Body of pancreas (tissue), 4 donors: Measurements from ENCODE around the gene PRR7. TPM values are rescaled to one million over a fixed set of nuclear protein-coding genes. Genes with fewer than 3 reads are reported as not detected.
A peak's percentile ranks its signal among the peaks of the same experiment; 100 is the strongest.

Source experiments
- ATAC-seq: fragments of 150-250 bp; one replicate; pipeline ENCODE4 v1.9.1; 2016
- DNase-seq, 4 donors: peaks; one replicate each; pipeline ENCODE4 v3.0.0-alpha.2; 2019
- H3K27ac ChIP-seq, 4 donors: fragments of 200-600 bp; sonication (generic); 1 replicate in 3 of 4; 2 replicates in 1 of 4; pipeline versions ENCODE4 v1.5.1 to v1.6.1; 2016 to 2019; ENCODE audit warnings: mild to moderate bottlenecking in 1 of 4, mixed read lengths in 1 of 4, moderate library complexity in 1 of 4
- H3K27me3 ChIP-seq, 2 donors: fragments of 200-600 bp; sonication (generic); one replicate each; pipeline ENCODE4 v1.6.0; 2016; ENCODE audit warnings: mild to moderate bottlenecking in 1 of 2
- H3K36me3 ChIP-seq, 2 donors: fragments of 200-600 bp; sonication (generic); replicated peaks in 1 of 2; 2 replicates each; pipeline ENCODE4 v1.5.1; 2016; ENCODE audit warnings: low read depth in 2 of 2; ENCODE audit not compliant: insufficient read depth in 1 of 2
- H3K4me1 ChIP-seq: fragments of 200-600 bp; sonication (generic); one replicate; pipeline ENCODE4 v1.6.0; 2016
- H3K4me3 ChIP-seq, 2 donors: fragments of 200-600 bp; sonication (generic); 1 replicate in 1 of 2; 2 replicates in 1 of 2; pipeline ENCODE4 v1.5.1; 2016 to 2019
- H3K9me3 ChIP-seq, 3 donors: fragments of 200-600 bp; sonication (generic); 1 replicate in 2 of 3; 2 replicates in 1 of 3; pipeline ENCODE4 v1.5.1; 2016
- CTCF ChIP-seq, 7 experiments: fragments of 450-650 bp in 4 of 7; fragments of 200-600 bp in 3 of 7; sonication (generic) in 3 of 7; IDR thresholded peaks; one replicate each; pipeline ENCODE4 v1.5.1; 2016 to 2019; ENCODE audit warnings: antibody characterized with exemption in 7 of 7
- POLR2A ChIP-seq, 3 donors: fragments of 450-650 bp; IDR thresholded peaks; one replicate each; pipeline ENCODE4 v1.6.1; 2016; ENCODE audit warnings: antibody characterized with exemption in 3 of 3, mild to moderate bottlenecking in 2 of 3
- WGBS, 2 donors: methylation state at CpG; one replicate each; pipeline ENCODE4 v1.1.5; 2017; 5-methylcytosine and 5-hydroxymethylcytosine counted together
- intact Hi-C: fragments of 100-400 bp; cut with DNase I; formaldehyde crosslinking; loops from one replicate; pipeline ENCODE4 v1.15.1; 2023
- total RNA-seq, 2 donors: library from RNA; depleted of rRNA; stranded (reverse); fragments of >200 nt; gene quantifications; one replicate each; pipeline ENCODE4 v1.1.0, GENCODE V29; 2016

PRR7 gene
- total RNA-seq, 2 donors from 2014 or later = 0.78 to 1.3 TPM

- Histone ChIP-seq H3K4me1 (no peaks in the 10 kb centered on the region), H3K27me3 (no peaks in the 10 kb centered on the region), H3K27ac (no peak overlapping the region), H3K4me3 (no peak overlapping the region), H3K9me3 (no peaks in the 10 kb centered on the region), H3K36me3 (peaks cover 0 to 7% of the 10 kb centered on the region in 2 donors)
- TF ChIP-seq CTCF (IDR thresholded peaks at IDR 0.05) (no peak), POLR2A (IDR thresholded peaks at IDR 0.05) (no peak)
- intact Hi-C loops = no loop called here
- WGBS, 2 donors = 79 to 91% methylated on average over 7 to 24 of the region's 24 CpGs
- DNase-seq = no peak
- no peak for ATAC-seq
These were observed 6.2 kb upstream of the PRR7 start for GRCh38 chr5:177440211-177440989.

- 84 to 92% methylated on average over 15 to 22 of the region's 26 CpGs for WGBS, 2 donors
- peaks cover 0 to 4% of the 10 kb centered on the region in 2 donors for H3K36me3 ChIP-seq
- no peak for DNase-seq
These were observed 5.4 kb upstream of the PRR7 start for GRCh38 chr5:177440990-177441780.

GRCh38 chr5:177442066-177442826 is 4.4 kb upstream of the PRR7 start:
- 90 to 95% methylated on average over 19 to 20 of the region's 20 CpGs for WGBS, 2 donors
- Histone ChIP-seq H3K27me3 (no peaks in the 10 kb centered on the region), H3K4me1 (peaks cover 14% of the 10 kb centered on the region), H3K36me3 (peaks cover 0 to 2% of the 10 kb centered on the region in 2 donors), H3K9me3 (no peaks in the 10 kb centered on the region), H3K27ac (no peak overlapping the region), H3K4me3 (no peak overlapping the region)
- DNase-seq (no peak), ATAC-seq (no peak)
- no peak for TF ChIP-seq POLR2A (IDR thresholded peaks at IDR 0.05)
- TF ChIP-seq CTCF (IDR thresholded peaks at IDR 0.05) = no peak
- intact Hi-C loops = no loop called here

More at GRCh38 chr5:177440990-177441780, 5.4 kb upstream of the PRR7 start:
- intact Hi-C loops = no loop called here
- TF ChIP-seq POLR2A (IDR thresholded peaks at IDR 0.05) = no peak
- TF ChIP-seq CTCF (IDR thresholded peaks at IDR 0.05) = no peak
- no peak for ATAC-seq
- H3K27ac ChIP-seq = no peak overlapping the region
- H3K27me3 ChIP-seq = no peaks in the 10 kb centered on the region
- no peak overlapping the region for H3K4me3 ChIP-seq
- peaks cover 6% of the 10 kb centered on the region for H3K4me1 ChIP-seq
- H3K9me3 ChIP-seq = no peaks in the 10 kb centered on the region

GRCh38 chr5:177443144-177443983 is 3.2 kb upstream of the PRR7 start:
- Histone ChIP-seq H3K9me3 (no peaks in the 10 kb centered on the region), H3K4me1 (peaks cover 24% of the 10 kb centered on the region), H3K36me3 (no peaks in the 10 kb centered on the region), H3K4me3 (no peak overlapping the region), H3K27ac (no peak overlapping the region), H3K27me3 (no peaks in the 10 kb centered on the region)
- WGBS, 2 donors = 47 to 68% methylated on average over 13 to 15 of the region's 15 CpGs
- no peak for ATAC-seq
- intact Hi-C loops = no loop called here
- no peak for TF ChIP-seq POLR2A (IDR thresholded peaks at IDR 0.05)
- TF ChIP-seq CTCF (IDR thresholded peaks at IDR 0.05) = no peak
- DNase-seq = peak in 1 of 4 donors; percentile 8
